HEK293 (cell line): Measurements from ENCODE around the gene PRRG1.

Experiments
- ELK4 ChIP-seq: IDR thresholded peaks from 2 replicates; pipeline ENCODE4 v1.6.1; 2011; ENCODE audit warnings: mild to moderate bottlenecking, low read depth, low read length, borderline replicate concordance
- INSM2 ChIP-seq: fragments of 450-650 bp; formaldehyde crosslinking; IDR thresholded peaks from 2 replicates; pipeline ENCODE4 v1.5.1; 2016; ENCODE audit warnings: missing biosample characterization, missing genetic modification characterization
- REST ChIP-seq: fragments of 450-650 bp; formaldehyde crosslinking; IDR thresholded peaks from 2 replicates; pipeline ENCODE4 v1.5.1; 2016; ENCODE audit warnings: missing biosample characterization, missing genetic modification characterization
- SP7 ChIP-seq: fragments of 450-650 bp; formaldehyde crosslinking; IDR thresholded peaks from 2 replicates; pipeline ENCODE4 v1.5.1; 2016; ENCODE audit warnings: missing biosample characterization, missing genetic modification characterization
- TRIM28 ChIP-seq: IDR thresholded peaks from 2 replicates; pipeline ENCODE4 v1.6.1; 2011; ENCODE audit warnings: low read length, control low read depth, borderline replicate concordance
- TSHZ1 ChIP-seq: fragments of 450-650 bp; formaldehyde crosslinking; IDR thresholded peaks from 2 replicates; pipeline ENCODE4 v1.5.1; 2016; ENCODE audit warnings: missing biosample characterization, missing genetic modification characterization, borderline replicate concordance
- ZBTB7A ChIP-seq: fragments of 450-650 bp; formaldehyde crosslinking; IDR thresholded peaks from 2 replicates; pipeline ENCODE4 v1.5.1; 2016; ENCODE audit warnings: low read depth, missing biosample characterization, missing genetic modification characterization
- ZNF132 ChIP-seq: fragments of 450-650 bp; formaldehyde crosslinking; IDR thresholded peaks from 2 replicates; pipeline ENCODE4 v1.5.1; 2017; ENCODE audit warnings: missing biosample characterization, missing genetic modification characterization, borderline replicate concordance
- ZNF23 ChIP-seq: fragments of 450-650 bp; formaldehyde crosslinking; IDR thresholded peaks from 2 replicates; pipeline ENCODE4 v1.5.1; 2016; ENCODE audit warnings: missing biosample characterization, missing genetic modification characterization, borderline replicate concordance
- ZNF555 ChIP-seq: fragments of 450-650 bp; formaldehyde crosslinking; conservative IDR thresholded peaks from 2 replicates; pipeline ENCODE4 v1.5.1; 2017; ENCODE audit warnings: missing biosample characterization, mild to moderate bottlenecking, missing genetic modification characterization, inconsistent platforms
- ZNF596 ChIP-seq: fragments of 450-650 bp; IDR thresholded peaks from 2 replicates; pipeline ENCODE4 v1.5.0; 2018; ENCODE audit warnings: missing biosample characterization, mild to moderate bottlenecking, missing genetic modification characterization, moderate library complexity
- ZSCAN23 ChIP-seq: fragments of 450-650 bp; formaldehyde crosslinking; IDR thresholded peaks from 2 replicates; pipeline ENCODE4 v1.5.1; 2016; ENCODE audit warnings: missing biosample characterization, missing genetic modification characterization
- ZSCAN4 ChIP-seq: fragments of 450-650 bp; formaldehyde crosslinking; IDR thresholded peaks from 2 replicates; pipeline ENCODE4 v1.5.1; 2017; ENCODE audit warnings: missing biosample characterization, missing genetic modification characterization
- TF ChIP-seq, protein P1 (sequence below): fragments of 450-650 bp; IDR thresholded peaks from 2 replicates; pipeline ENCODE4 v1.5.1; 2018; ENCODE audit warnings: missing biosample characterization, mild to moderate bottlenecking, missing genetic modification characterization
- TF ChIP-seq, protein P2 (sequence below): fragments of 450-650 bp; formaldehyde crosslinking; IDR thresholded peaks from 2 replicates; pipeline ENCODE4 v1.5.1; 2016; ENCODE audit warnings: missing biosample characterization, missing genetic modification characterization

The PRRG1 gene

GRCh38 chrX:37476571-37477170, 127.5 kb downstream of the PRRG1 start (continued):
- TF ChIP-seq REST (tag by site-specific recombination) (no peak), ZNF23 (tag by site-specific recombination) (no peak), ELK4 (no peak), TRIM28 (no peak), INSM2 (no peak), ZBTB7A (no peak), ZNF132 (no peak), ZNF596 (tag by site-specific recombination) (no peak), ZSCAN4 (no peak), TSHZ1 (tag by site-specific recombination) (no peak), ZSCAN23 (tag by site-specific recombination) (no peak), SP7 (tag by site-specific recombination) (no peak), ZNF555 (tag by site-specific recombination) (no peak)
- TF ChIP-seq, protein P1, sequence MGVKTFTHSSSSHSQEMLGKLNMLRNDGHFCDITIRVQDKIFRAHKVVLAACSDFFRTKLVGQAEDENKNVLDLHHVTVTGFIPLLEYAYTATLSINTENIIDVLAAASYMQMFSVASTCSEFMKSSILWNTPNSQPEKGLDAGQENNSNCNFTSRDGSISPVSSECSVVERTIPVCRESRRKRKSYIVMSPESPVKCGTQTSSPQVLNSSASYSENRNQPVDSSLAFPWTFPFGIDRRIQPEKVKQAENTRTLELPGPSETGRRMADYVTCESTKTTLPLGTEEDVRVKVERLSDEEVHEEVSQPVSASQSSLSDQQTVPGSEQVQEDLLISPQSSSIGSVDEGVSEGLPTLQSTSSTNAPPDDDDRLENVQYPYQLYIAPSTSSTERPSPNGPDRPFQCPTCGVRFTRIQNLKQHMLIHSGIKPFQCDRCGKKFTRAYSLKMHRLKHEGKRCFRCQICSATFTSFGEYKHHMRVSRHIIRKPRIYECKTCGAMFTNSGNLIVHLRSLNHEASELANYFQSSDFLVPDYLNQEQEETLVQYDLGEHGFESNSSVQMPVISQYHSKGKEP (tag by site-specific recombination): no peak
- TF ChIP-seq, protein P2, sequence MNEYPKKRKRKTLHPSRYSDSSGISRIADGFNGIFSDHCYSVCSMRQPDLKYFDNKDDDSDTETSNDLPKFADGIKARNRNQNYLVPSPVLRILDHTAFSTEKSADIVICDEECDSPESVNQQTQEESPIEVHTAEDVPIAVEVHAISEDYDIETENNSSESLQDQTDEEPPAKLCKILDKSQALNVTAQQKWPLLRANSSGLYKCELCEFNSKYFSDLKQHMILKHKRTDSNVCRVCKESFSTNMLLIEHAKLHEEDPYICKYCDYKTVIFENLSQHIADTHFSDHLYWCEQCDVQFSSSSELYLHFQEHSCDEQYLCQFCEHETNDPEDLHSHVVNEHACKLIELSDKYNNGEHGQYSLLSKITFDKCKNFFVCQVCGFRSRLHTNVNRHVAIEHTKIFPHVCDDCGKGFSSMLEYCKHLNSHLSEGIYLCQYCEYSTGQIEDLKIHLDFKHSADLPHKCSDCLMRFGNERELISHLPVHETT (tag by site-specific recombination): no peak
- TF ChIP-seq, all 188 proteins: peak for 0
